H9 (cell line): ENCODE data around the gene SMAD7. TPM values are rescaled to one million over a fixed set of nuclear protein-coding genes. Genes with fewer than 3 reads are reported as not detected.

Experiments used
- DNase-seq: peaks from one replicate; pipeline ENCODE4 v3.0.0-alpha.2; 2017
- H2AFZ ChIP-seq: one replicate; pipeline ENCODE4 v1.6.1; 2013; ENCODE audit warnings: mild to moderate bottlenecking, low read length, control low read depth, moderate library complexity
- H2AK5ac ChIP-seq: 2 replicates; pipeline ENCODE4 v1.6.1; 2013; ENCODE audit warnings: low read length, control low read depth, mixed read lengths; ENCODE audit not compliant: insufficient read length
- H2BK120ac ChIP-seq: one replicate; pipeline ENCODE4 v1.6.1; 2013; ENCODE audit warnings: low read depth, mild to moderate bottlenecking, low read length, control low read depth, inconsistent platforms; ENCODE audit not compliant: poor library complexity, severe bottlenecking
- H2BK12ac ChIP-seq: 2 replicates; pipeline ENCODE4 v1.6.1; 2013; ENCODE audit warnings: low read length, control low read depth, mixed read lengths, low read depth; ENCODE audit not compliant: insufficient read length
- H2BK15ac ChIP-seq: 2 replicates; pipeline ENCODE4 v1.6.1; 2013; ENCODE audit warnings: low read depth, low read length, control low read depth
- H2BK20ac ChIP-seq: one replicate; pipeline ENCODE4 v1.6.1; 2013; ENCODE audit warnings: low read depth, mild to moderate bottlenecking, low read length, control low read depth, inconsistent platforms; ENCODE audit not compliant: poor library complexity, severe bottlenecking
- H2BK5ac ChIP-seq: 2 replicates; pipeline ENCODE4 v1.6.1; 2013; ENCODE audit warnings: low read length, control low read depth, mixed read lengths; ENCODE audit not compliant: insufficient read length
- H3K14ac ChIP-seq: 2 replicates; pipeline ENCODE4 v1.6.1; 2013; ENCODE audit warnings: low read length, control low read depth; ENCODE audit not compliant: insufficient read depth
- H3K18ac ChIP-seq: 2 replicates; pipeline ENCODE4 v1.6.1; 2013; ENCODE audit warnings: low read depth, mild to moderate bottlenecking, mixed read lengths, low read length, control low read depth; ENCODE audit not compliant: insufficient read length
- H3K23ac ChIP-seq: 2 replicates; pipeline ENCODE4 v1.6.1; 2013; ENCODE audit warnings: low read length, control low read depth, mixed read lengths, low read depth; ENCODE audit not compliant: insufficient read length
- H3K23me2 ChIP-seq: 2 replicates; pipeline ENCODE4 v1.6.1; 2013; ENCODE audit warnings: low read depth, mild to moderate bottlenecking, mixed read lengths, low read length, control low read depth; ENCODE audit not compliant: insufficient read length, poor library complexity, severe bottlenecking
- H3K27ac ChIP-seq: 2 replicates; pipeline ENCODE4 v1.5.1; 2013; ENCODE audit warnings: low read length, control low read depth, mixed read lengths, low read depth; ENCODE audit not compliant: insufficient read length
- H3K27me3 ChIP-seq: 2 replicates; pipeline ENCODE4 v1.6.1; 2013; ENCODE audit warnings: low read length, control low read depth, inconsistent platforms; ENCODE audit not compliant: insufficient read depth
- H3K4ac ChIP-seq: 2 replicates; pipeline ENCODE4 v1.6.1; 2013; ENCODE audit warnings: low read depth, mild to moderate bottlenecking, control low read depth, inconsistent platforms, low read length, moderate library complexity
- H3K4me1 ChIP-seq: 2 replicates; pipeline ENCODE4 v1.6.1; 2013; ENCODE audit warnings: low read length, control low read depth, inconsistent platforms; ENCODE audit not compliant: insufficient read depth
- H3K4me2 ChIP-seq: 2 replicates; pipeline ENCODE4 v1.6.1; 2013; ENCODE audit warnings: low read length, control low read depth, mixed read lengths; ENCODE audit not compliant: insufficient read length, insufficient read depth
- H3K56ac ChIP-seq: 2 replicates; pipeline ENCODE4 v1.6.1; 2013; ENCODE audit warnings: low read depth, mild to moderate bottlenecking, mixed read lengths, low read length, control low read depth; ENCODE audit not compliant: insufficient read length
- H3K79me1 ChIP-seq: 2 replicates; pipeline ENCODE4 v1.6.1; 2013; ENCODE audit warnings: low read depth, mild to moderate bottlenecking, moderate library complexity, low read length, control low read depth, inconsistent platforms; ENCODE audit not compliant: insufficient read depth, poor library complexity, severe bottlenecking
- H3K79me2 ChIP-seq: 2 replicates; pipeline ENCODE4 v1.6.1; 2013; ENCODE audit warnings: low read length, control low read depth, inconsistent platforms; ENCODE audit not compliant: insufficient read depth
- H3K9ac ChIP-seq: 2 replicates; pipeline ENCODE4 v1.6.1; 2013; ENCODE audit warnings: low read length, control low read depth, mixed read lengths; ENCODE audit not compliant: insufficient read length; ENCODE audit errors: extremely low read depth
- H3K9me3 ChIP-seq: one replicate; pipeline ENCODE4 v1.6.1; 2013; ENCODE audit warnings: low read depth, low read length, inconsistent platforms; ENCODE audit not compliant: control insufficient read depth
- H3T11ph ChIP-seq: one replicate; pipeline ENCODE4 v1.6.1; 2013; ENCODE audit warnings: mild to moderate bottlenecking, low read length, control low read depth, inconsistent platforms
- H4K20me1 ChIP-seq: one replicate; pipeline ENCODE4 v1.6.1; 2013; ENCODE audit not compliant: control insufficient read depth, insufficient read length, insufficient read depth
- H4K5ac ChIP-seq: 2 replicates; pipeline ENCODE4 v1.6.1; 2013; ENCODE audit warnings: low read depth, mild to moderate bottlenecking, mixed read lengths, low read length, control low read depth; ENCODE audit not compliant: insufficient read length
- H4K8ac ChIP-seq: replicated peaks from 2 replicates; pipeline ENCODE4 v1.6.1; 2013; ENCODE audit warnings: low read length, control low read depth, mixed read lengths, low read depth; ENCODE audit not compliant: insufficient read length
- H4K91ac ChIP-seq: 2 replicates; pipeline ENCODE4 v1.6.1; 2013; ENCODE audit warnings: low read depth, mild to moderate bottlenecking, moderate library complexity, mixed read lengths, low read length, control low read depth; ENCODE audit not compliant: insufficient read length
- H3K27ac Mint-ChIP-seq, 3 experiments: 2 replicates in 2 of 3; 3 replicates in 1 of 3; pipeline ENCODE4 v1.8.0; 2020 to 2021; ENCODE audit warnings: mixed read lengths in 3 of 3, mild to moderate bottlenecking in 1 of 3, moderate library complexity in 1 of 3
- H3K27me3 Mint-ChIP-seq: 2 replicates; pipeline ENCODE4 v1.8.0; 2021; ENCODE audit warnings: low read depth, mild to moderate bottlenecking, moderate library complexity, mixed read lengths
- H3K36me3 Mint-ChIP-seq, 3 experiments: 2 replicates in 2 of 3; 3 replicates in 1 of 3; pipeline ENCODE4 v1.8.0; 2020 to 2021; ENCODE audit warnings: low read depth in 3 of 3, mixed read lengths in 3 of 3; ENCODE audit not compliant: insufficient read depth in 1 of 3
- H3K4me1 Mint-ChIP-seq, 2 experiments: 2 replicates each; pipeline ENCODE4 v1.8.0; 2020; ENCODE audit warnings: mixed read lengths in 2 of 2
- H3K4me3 Mint-ChIP-seq, 2 experiments: 2 replicates in 1 of 2; 3 replicates in 1 of 2; pipeline ENCODE4 v1.8.0; 2020 to 2021; ENCODE audit warnings: mild to moderate bottlenecking in 2 of 2, mixed read lengths in 2 of 2, moderate library complexity in 1 of 2
- H3K9me3 Mint-ChIP-seq, 2 experiments: 2 replicates in 1 of 2; 3 replicates in 1 of 2; pipeline ENCODE4 v1.8.0; 2020; ENCODE audit warnings: mild to moderate bottlenecking in 2 of 2, mixed read lengths in 2 of 2, moderate library complexity in 1 of 2
- WGBS: extraction: QIAGEN DNeasy Blood & Tissue Kit; methylation state at CpG from one replicate; pipeline ENCODE4 v1.1.7; 2013; ENCODE audit warnings: missing lambda C conversion rate, low lambda C conversion rate, mixed read lengths; ENCODE audit not compliant: insufficient read length; ENCODE audit errors: extremely low coverage; 5-methylcytosine and 5-hydroxymethylcytosine counted together
- total RNA-seq: library from RNA; stranded (reverse); gene quantifications from 2 replicates; pipeline ENCODE4 v1.2.1, GENCODE V29; 2021
- TF ChIP-seq, protein P1 (sequence below): fragments of 200-600 bp; sonication (generic); conservative IDR thresholded peaks from 3 replicates; pipeline ENCODE4 v1.8.0; 2021; ENCODE audit warnings: antibody characterized with exemption, mild to moderate bottlenecking

The SMAD7 gene
- total RNA-seq, 1 experiment from 2014 or later: 27.7 TPM

GRCh38 chr18:48934415-48934722 lies 16.4 kb downstream of the SMAD7 start:
- H3K4me1 Mint-ChIP-seq: peaks cover 86 to 91% of the 10 kb centered on the region in 2 experiments

More at GRCh38 chr18:48934415-48934722, 16.4 kb downstream of the SMAD7 start:
- Mint-ChIP-seq H3K4me3 (no peak overlapping the region), H3K27ac (peak overlapping the region in 1 of 3 experiments; percentile 88; a peak in 2 of 7 replicates), H3K27me3 (no peaks in the 10 kb centered on the region), H3K36me3 (peaks cover 8 to 42% (median 10%) of the 10 kb centered on the region in 3 experiments), H3K9me3 (no peaks in the 10 kb centered on the region)
- Histone ChIP-seq H2BK12ac (no peak overlapping the region), H3K14ac (no peak overlapping the region), H3K4me1 (peaks cover 13% of the 10 kb centered on the region; the same call in 1 of the 2 replicates), H3K79me1 (no peaks in the 10 kb centered on the region), H3K9ac (no peak overlapping the region), H4K5ac (no peak overlapping the region), H4K91ac (no peak overlapping the region), H3K4ac (no peak overlapping the region), H2AK5ac (no peak overlapping the region), H2BK5ac (no peak overlapping the region), H2BK15ac (no peak overlapping the region), H3K23me2 (no peaks in the 10 kb centered on the region), H3K27me3 (no peaks in the 10 kb centered on the region), H4K20me1 (no peaks in the 10 kb centered on the region), H3K56ac (no peak overlapping the region), H3K9me3 (no peaks in the 10 kb centered on the region), H2BK120ac (no peak overlapping the region), H2AFZ (no peak overlapping the region), H4K8ac (no peak overlapping the region), H2BK20ac (no peak overlapping the region), H3K79me2 (peaks cover 91% of the 10 kb centered on the region; the same call in 1 of the 2 replicates), H3K4me2 (no peak overlapping the region), H3K18ac (no peak overlapping the region), H3T11ph (no peak overlapping the region), H3K27ac (no peak overlapping the region), H3K23ac (no peak overlapping the region)
- no peak for DNase-seq
- TF ChIP-seq, protein P1, sequence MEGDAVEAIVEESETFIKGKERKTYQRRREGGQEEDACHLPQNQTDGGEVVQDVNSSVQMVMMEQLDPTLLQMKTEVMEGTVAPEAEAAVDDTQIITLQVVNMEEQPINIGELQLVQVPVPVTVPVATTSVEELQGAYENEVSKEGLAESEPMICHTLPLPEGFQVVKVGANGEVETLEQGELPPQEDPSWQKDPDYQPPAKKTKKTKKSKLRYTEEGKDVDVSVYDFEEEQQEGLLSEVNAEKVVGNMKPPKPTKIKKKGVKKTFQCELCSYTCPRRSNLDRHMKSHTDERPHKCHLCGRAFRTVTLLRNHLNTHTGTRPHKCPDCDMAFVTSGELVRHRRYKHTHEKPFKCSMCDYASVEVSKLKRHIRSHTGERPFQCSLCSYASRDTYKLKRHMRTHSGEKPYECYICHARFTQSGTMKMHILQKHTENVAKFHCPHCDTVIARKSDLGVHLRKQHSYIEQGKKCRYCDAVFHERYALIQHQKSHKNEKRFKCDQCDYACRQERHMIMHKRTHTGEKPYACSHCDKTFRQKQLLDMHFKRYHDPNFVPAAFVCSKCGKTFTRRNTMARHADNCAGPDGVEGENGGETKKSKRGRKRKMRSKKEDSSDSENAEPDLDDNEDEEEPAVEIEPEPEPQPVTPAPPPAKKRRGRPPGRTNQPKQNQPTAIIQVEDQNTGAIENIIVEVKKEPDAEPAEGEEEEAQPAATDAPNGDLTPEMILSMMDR: no peak
- no CpG with 5 or more reads among the region's 3 CpGs for WGBS
